Glomerular visceral epithelial cell (primary cell): ENCODE measurements around the gene ZNF646.

Source experiments
- DNase-seq: peaks from one replicate; pipeline ENCODE4 v3.0.0-alpha.2; 2016; ENCODE audit errors: extremely low spot score

Gene ZNF646

GRCh38 chr16:31064882-31065461 lies 9.2 kb upstream of the ZNF646 start:
- peak; percentile 65 for DNase-seq

GRCh38 chr16:31067342-31067741 lies 6.9 kb upstream of the ZNF646 start:
- no peak for DNase-seq

GRCh38 chr16:31071861-31072260 lies 2.4 kb upstream of the ZNF646 start:
- DNase-seq = no peak

- DNase-seq = no peak
Measured at GRCh38 chr16:31072540-31073141, 1.6 kb upstream of the ZNF646 start.

- DNase-seq = peak; percentile 83
Measured at GRCh38 chr16:31073142-31073969, 866 bp upstream of the ZNF646 start.

- no peak for DNase-seq
Measured at GRCh38 chr16:31074814-31075183, 577 bp downstream of the ZNF646 start.

- no peak for DNase-seq
Measured at GRCh38 chr16:31076319-31076718, 2.1 kb downstream of the ZNF646 start.

GRCh38 chr16:31077024-31077423 lies 2.8 kb downstream of the ZNF646 start:
- no peak for DNase-seq

GRCh38 chr16:31077592-31078396 lies 3.6 kb downstream of the ZNF646 start:
- no peak for DNase-seq

GRCh38 chr16:31078597-31079341 lies 4.5 kb downstream of the ZNF646 start:
- DNase-seq = no peak

GRCh38 chr16:31079342-31079944 lies 5.2 kb downstream of the ZNF646 start:
- DNase-seq = no peak

- DNase-seq = no peak
Measured at GRCh38 chr16:31080035-31080629, 5.9 kb downstream of the ZNF646 start.

GRCh38 chr16:31080756-31081419 lies 6.7 kb downstream of the ZNF646 start:
- DNase-seq = no peak

GRCh38 chr16:31081428-31082351 lies 7.5 kb downstream of the ZNF646 start:
- no peak for DNase-seq

GRCh38 chr16:31082368-31083045 lies 8.3 kb downstream of the ZNF646 start:
- no peak for DNase-seq

- no peak for DNase-seq
Measured at GRCh38 chr16:31083081-31083480, 8.9 kb downstream of the ZNF646 start.

- DNase-seq = no peak
Measured at GRCh38 chr16:31083556-31083955, 9.3 kb downstream of the ZNF646 start.

- DNase-seq = no peak
Measured at GRCh38 chr16:31083981-31084380, 9.8 kb downstream of the ZNF646 start.
